Measurements from ENCODE around the gene PDIA6. TPM values are rescaled to one million over a fixed set of nuclear protein-coding genes. Genes with fewer than 3 reads are reported as not detected.

Gene PDIA6
- total RNA-seq, 1 donor from 2014 or later: 346 TPM

DNA sequence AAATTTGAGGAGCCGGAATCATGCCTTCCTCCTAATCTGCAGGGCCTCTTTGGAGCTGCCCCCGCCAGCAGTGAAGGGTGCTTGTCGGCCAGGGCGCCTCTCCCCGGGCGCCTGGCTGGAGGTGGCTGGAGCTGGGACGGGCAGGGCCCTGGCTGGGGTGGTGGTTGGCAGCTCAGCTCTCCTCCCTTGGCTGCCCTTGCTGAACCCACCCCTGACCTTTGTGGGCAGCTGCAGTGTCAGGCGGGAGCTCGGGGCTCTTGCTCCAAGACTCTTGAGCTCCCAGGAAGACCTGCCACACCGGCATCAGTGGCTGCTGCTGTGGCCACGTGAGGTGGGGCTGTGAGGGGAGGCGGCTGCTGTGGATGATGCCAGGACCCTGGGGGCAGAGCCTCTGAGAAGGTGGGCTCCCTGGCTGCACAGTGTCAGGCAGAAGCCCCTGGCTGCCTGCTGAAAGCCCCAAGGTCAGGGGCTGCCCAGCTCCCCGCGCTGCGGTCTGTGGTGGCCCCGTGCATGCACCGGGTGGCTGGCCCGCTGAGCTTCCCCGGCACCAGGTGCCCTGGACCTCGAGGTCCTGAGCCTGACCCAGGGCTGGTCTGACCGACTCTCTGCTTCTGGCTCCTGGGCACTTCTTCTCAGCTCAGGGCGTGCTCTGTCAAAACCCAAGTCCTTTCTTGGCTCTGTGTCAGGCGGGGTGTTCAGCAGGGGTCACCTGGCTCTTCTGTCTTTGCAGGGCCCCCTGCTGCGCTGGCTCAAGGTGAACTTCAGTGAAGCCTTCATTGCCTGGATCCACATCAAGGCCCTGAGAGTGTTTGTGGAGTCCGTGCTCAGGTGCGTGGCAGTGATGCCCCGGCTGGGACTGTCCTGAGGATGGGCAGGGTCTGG is 34.5 kb downstream of the PDIA6 start:
- peaks cover 2% of the 10 kb centered on the region for H3K9me3 Mint-ChIP-seq (ENCODE audit: unreplicated experiment)
- H3K27me3 Mint-ChIP-seq (ENCODE audit: low read depth, unreplicated experiment): no peaks in the 10 kb centered on the region
- FAIRE-seq: no peak

GRCh38 chr2:10777111-10777841 is 35.3 kb downstream of the PDIA6 start:
- peaks cover 34% of the 10 kb centered on the region for H4K20me1 ChIP-seq (ENCODE audit: insufficient read depth, low read length)
- peaks cover 2% of the 10 kb centered on the region for H3K27me3 Mint-ChIP-seq (ENCODE audit: low read depth, unreplicated experiment)
- H3K4me2 ChIP-seq (ENCODE audit: low read length): no peak overlapping the region
- peaks cover 12% of the 10 kb centered on the region for H3K36me3 Mint-ChIP-seq (ENCODE audit: low read depth, unreplicated experiment)
- H3K27me3 ChIP-seq (ENCODE audit: insufficient read depth, low read length): no peaks in the 10 kb centered on the region
- FAIRE-seq: no peak
- DNase-seq (ENCODE audit: low read depth): no peak
- H3K27ac Mint-ChIP-seq (ENCODE audit: unreplicated experiment): no peak overlapping the region
- no peak for TF ChIP-seq EZH2 (IDR thresholded peaks at IDR 0.05; ENCODE audit: insufficient read depth, low read length)
- TF ChIP-seq, protein P1, sequence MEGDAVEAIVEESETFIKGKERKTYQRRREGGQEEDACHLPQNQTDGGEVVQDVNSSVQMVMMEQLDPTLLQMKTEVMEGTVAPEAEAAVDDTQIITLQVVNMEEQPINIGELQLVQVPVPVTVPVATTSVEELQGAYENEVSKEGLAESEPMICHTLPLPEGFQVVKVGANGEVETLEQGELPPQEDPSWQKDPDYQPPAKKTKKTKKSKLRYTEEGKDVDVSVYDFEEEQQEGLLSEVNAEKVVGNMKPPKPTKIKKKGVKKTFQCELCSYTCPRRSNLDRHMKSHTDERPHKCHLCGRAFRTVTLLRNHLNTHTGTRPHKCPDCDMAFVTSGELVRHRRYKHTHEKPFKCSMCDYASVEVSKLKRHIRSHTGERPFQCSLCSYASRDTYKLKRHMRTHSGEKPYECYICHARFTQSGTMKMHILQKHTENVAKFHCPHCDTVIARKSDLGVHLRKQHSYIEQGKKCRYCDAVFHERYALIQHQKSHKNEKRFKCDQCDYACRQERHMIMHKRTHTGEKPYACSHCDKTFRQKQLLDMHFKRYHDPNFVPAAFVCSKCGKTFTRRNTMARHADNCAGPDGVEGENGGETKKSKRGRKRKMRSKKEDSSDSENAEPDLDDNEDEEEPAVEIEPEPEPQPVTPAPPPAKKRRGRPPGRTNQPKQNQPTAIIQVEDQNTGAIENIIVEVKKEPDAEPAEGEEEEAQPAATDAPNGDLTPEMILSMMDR (IDR thresholded peaks at IDR 0.05; ENCODE audit: insufficient read depth, low read depth, low read length): no peak
- H3K9me3 Mint-ChIP-seq (ENCODE audit: unreplicated experiment): peaks cover 2% of the 10 kb centered on the region
- no peak overlapping the region for H3K4me3 ChIP-seq (ENCODE audit: insufficient read depth, low read depth, low read length)
- peaks cover 14% of the 10 kb centered on the region for H3K36me3 ChIP-seq (ENCODE audit: insufficient read depth, low read length)
- H3K27ac ChIP-seq (ENCODE audit: low read depth, low read length): no peak overlapping the region
- no peaks in the 10 kb centered on the region for H3K9me3 ChIP-seq (ENCODE audit: insufficient read depth, low read depth, low read length)
- no peak overlapping the region for H2AFZ ChIP-seq (ENCODE audit: low read depth, low read length)
- H3K4me3 Mint-ChIP-seq (ENCODE audit: unreplicated experiment): no peak overlapping the region
- peaks cover 2% of the 10 kb centered on the region for H3K4me1 Mint-ChIP-seq (ENCODE audit: low read depth, unreplicated experiment)
- H3K4me1 ChIP-seq (ENCODE audit: insufficient read depth, low read length): no peaks in the 10 kb centered on the region
- H3K79me2 ChIP-seq (ENCODE audit: insufficient read depth, low read length): peaks cover 8% of the 10 kb centered on the region
- H3K9ac ChIP-seq (ENCODE audit: low read length): no peak overlapping the region

More for the DNA sequence above, 34.5 kb downstream of the PDIA6 start:
- DNase-seq (ENCODE audit: low read depth): no peak
- H3K4me1 Mint-ChIP-seq (ENCODE audit: low read depth, unreplicated experiment): peaks cover 6% of the 10 kb centered on the region
- Histone ChIP-seq H3K27me3 (ENCODE audit: insufficient read depth, low read length) (no peaks in the 10 kb centered on the region), H3K4me1 (ENCODE audit: insufficient read depth, low read length) (peaks cover 1% of the 10 kb centered on the region), H2AFZ (ENCODE audit: low read depth, low read length) (no peak overlapping the region), H3K27ac (ENCODE audit: low read depth, low read length) (no peak overlapping the region), H3K9ac (ENCODE audit: low read length) (no peak overlapping the region), H3K4me2 (ENCODE audit: low read length) (no peak overlapping the region), H3K79me2 (ENCODE audit: insufficient read depth, low read length) (peaks cover 9% of the 10 kb centered on the region), H3K4me3 (ENCODE audit: insufficient read depth, low read depth, low read length) (no peak overlapping the region), H3K9me3 (ENCODE audit: insufficient read depth, low read depth, low read length) (no peaks in the 10 kb centered on the region), H3K36me3 (ENCODE audit: insufficient read depth, low read length) (peaks cover 18% of the 10 kb centered on the region), H4K20me1 (ENCODE audit: insufficient read depth, low read length) (peaks cover 39% of the 10 kb centered on the region)
- H3K4me3 Mint-ChIP-seq (ENCODE audit: unreplicated experiment): no peak overlapping the region
- no peak overlapping the region for H3K27ac Mint-ChIP-seq (ENCODE audit: unreplicated experiment)
- peaks cover 12% of the 10 kb centered on the region for H3K36me3 Mint-ChIP-seq (ENCODE audit: low read depth, unreplicated experiment)
- no peak for TF ChIP-seq EZH2 (IDR thresholded peaks at IDR 0.05; ENCODE audit: insufficient read depth, low read length)
- TF ChIP-seq, protein P1 (IDR thresholded peaks at IDR 0.05; ENCODE audit: insufficient read depth, low read depth, low read length): no peak

Data from astrocyte (in vitro differentiated cells and primary cell).